Measurements from ENCODE around the gene COG3.

Gene COG3

DNA sequence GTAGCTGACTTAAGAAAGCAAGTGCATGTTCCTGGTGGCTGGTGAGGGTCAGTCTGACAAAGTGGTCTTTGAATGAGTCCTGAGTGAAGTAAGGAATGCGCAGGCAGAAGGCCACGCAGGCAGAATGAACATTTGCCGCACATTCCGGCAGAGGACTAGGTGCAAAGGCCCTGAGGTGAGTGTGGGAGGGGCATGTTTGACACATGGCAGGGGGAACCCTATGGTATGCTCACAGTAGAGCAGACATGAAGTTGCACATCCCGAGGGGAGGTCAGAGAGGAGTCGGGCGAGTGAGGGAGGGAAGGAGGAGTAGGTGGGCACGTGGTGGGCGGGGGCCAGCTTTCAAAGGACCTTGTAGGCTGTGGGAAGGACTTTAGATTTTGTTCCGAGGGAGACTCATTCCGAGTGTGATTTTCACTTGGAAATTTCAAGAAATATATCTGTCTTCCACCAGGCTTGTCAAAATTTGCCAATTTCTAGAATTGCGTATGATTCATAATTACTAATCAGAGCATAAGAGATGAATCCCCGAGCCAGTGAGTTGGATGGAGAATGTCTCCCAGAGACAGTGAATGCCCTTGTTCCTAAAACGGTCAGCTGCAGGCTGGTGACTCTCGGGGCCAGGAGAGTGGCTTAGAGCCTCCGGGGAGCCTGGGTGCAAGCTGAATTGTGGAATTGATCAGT, 110.5 kb downstream of the COG3 start:
- DNase-seq = no peak
- no peak for TF ChIP-seq POLR2A (IDR thresholded peaks at IDR 0.05; ENCODE audit: low read length)

DNA sequence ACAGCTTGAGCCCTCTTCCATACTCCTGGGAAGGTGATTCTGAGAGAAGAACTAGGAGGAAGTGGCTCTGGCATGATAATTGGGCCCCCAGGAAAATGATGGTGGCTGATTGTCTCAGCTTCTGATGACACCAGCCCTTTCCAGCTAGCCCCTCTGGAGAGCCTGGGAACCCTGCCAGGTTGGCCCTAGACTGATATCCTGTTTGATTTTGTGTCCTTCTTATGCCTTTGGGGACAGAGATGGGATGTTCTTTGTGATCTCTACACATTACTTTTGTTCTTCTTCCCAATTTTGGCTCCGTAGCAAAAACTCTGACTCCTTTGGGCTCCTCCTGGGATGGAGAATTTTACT, 111.1 kb downstream of the COG3 start:
- no peak for DNase-seq

DNA sequence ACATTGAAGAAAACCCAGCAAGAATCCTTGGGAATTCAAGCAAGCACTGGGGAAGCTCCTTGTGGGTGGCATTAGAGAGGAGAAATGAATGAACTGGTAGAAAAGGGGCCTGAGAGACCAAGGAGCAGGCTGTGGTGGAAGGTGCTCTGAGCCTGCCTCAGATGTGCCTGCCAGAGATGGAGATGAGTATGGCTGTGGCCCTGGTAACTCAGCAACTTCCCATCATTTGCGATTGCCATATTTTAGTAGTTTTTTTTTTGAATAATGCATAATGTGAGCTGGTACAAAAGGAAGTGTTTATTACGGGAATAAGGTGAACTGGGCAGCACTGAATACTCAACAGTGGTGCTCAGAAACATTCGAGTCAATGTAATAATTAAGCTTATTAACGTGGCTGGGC, 111.7 kb downstream of the COG3 start:
- no peak for TF ChIP-seq POLR2A (IDR thresholded peaks at IDR 0.05; ENCODE audit: low read length)
- no peak for DNase-seq

More for the DNA sequence above, 111.1 kb downstream of the COG3 start:
- TF ChIP-seq POLR2A (IDR thresholded peaks at IDR 0.05; ENCODE audit: low read length) = no peak
- TF ChIP-seq GATA1 (IDR thresholded peaks at IDR 0.05; ENCODE audit: low read depth, low read length) = no peak

DNA sequence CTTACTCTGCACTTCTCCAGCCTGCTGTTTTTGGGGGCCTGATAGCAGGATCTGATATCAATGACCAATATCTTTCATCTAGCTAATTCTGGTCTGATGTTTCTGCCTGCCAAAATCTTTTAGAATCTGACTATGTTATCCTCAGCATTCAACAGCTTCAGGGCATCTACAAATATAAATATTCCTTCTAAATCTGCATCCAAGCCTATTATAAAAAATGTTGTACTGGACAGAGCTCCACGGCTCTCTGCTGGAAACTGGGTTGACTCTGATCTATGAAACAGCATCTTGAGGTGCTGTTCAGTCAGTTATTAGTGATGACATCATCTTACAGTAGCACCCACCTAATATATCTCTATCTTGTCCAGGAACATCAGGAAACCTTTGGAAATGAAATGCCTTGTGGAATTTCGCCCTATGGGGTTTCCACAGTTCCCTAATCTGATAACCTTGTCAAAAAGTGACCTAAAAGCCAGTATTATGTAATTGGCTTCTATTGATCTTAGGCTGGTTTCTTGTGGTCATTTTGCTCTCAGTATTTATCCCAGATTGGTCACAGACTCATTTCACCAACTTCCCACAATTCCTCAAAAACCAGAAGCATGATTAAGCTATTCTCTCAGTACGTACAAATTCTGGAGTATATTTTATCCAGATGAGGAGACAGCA, 117.8 kb downstream of the COG3 start:
- DNase-seq = no peak
- TF ChIP-seq GATA1 (IDR thresholded peaks at IDR 0.05; ENCODE audit: low read depth, low read length) = no peak
- TF ChIP-seq POLR2A (IDR thresholded peaks at IDR 0.05; ENCODE audit: low read length) = no peak

DNA sequence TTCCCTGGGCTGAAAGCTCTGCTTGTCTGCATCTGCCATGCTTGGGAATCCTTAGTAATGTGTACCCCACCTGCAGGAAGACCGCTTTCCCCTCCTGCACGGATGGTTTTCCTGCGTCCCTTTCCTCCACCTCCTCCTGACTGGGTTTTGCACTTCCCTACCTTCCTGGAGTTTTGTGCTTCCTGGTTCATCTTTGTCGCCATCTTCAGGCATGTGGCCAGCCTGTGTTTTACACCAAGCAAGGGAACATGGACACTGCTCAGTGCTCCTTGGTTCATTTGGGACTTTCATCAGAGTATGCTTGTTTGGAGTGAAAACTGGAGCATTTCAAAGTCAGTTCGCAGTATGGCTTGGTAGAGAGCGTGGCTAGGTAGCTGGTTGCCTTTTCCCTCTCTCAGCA, 120.1 kb downstream of the COG3 start:
- TF ChIP-seq POLR2A (IDR thresholded peaks at IDR 0.05; ENCODE audit: low read length) (no peak), GATA1 (IDR thresholded peaks at IDR 0.05; ENCODE audit: low read depth, low read length) (no peak)
- DNase-seq = no peak
